Measurements from ENCODE around the gene EYS. TPM values are rescaled to one million over a fixed set of nuclear protein-coding genes. Genes with fewer than 3 reads are reported as not detected.

EYS gene
- total RNA-seq, 1 donor from 2014 or later, result not detected

DNA sequence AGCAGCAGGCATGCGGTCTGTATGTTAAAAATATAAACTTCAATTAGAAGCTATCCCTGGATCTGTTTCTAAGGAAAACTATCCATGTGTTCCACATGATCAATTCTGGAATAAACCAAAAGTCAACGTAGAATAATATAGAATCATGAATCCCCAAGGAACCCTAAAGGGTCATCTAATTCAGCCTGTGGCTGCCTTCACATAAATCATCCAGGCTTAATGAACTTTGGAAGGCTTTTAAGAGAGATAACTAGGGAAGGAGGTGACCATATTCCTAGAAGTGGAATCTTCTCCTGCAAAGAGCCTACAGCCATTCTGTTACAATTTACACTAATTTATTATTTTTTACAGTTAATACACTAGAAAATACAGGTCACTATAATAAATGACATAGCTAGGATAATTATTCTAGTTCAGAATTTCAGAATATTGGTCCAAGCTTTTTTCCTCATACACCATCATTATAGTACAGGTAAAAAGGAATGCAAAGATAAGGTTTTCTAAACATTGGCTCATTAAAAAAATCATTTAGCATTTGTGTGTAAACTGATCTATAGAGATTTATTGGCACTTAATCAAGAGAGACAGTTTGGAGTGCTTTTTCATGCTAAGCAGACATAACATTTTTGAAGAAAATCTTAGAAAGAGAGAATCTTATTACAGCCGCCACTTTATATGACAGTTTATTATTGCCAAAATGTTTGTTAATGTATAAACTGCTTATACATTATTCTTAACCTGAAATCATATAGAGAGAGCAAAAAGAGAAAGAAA is 1220.3 kb downstream of the EYS start:
- H3K4me3 Mint-ChIP-seq (ENCODE audit: unreplicated experiment), result no peak overlapping the region
- no peaks in the 10 kb centered on the region for H3K4me1 Mint-ChIP-seq (ENCODE audit: unreplicated experiment)
- H3K9me3 Mint-ChIP-seq (ENCODE audit: unreplicated experiment), result no peaks in the 10 kb centered on the region
- no peaks in the 10 kb centered on the region for H3K27me3 Mint-ChIP-seq (ENCODE audit: unreplicated experiment)
- no peaks in the 10 kb centered on the region for H3K36me3 Mint-ChIP-seq (ENCODE audit: low read depth, unreplicated experiment)
- no peak for DNase-seq (ENCODE audit: low spot score)
- TF ChIP-seq, protein P1, sequence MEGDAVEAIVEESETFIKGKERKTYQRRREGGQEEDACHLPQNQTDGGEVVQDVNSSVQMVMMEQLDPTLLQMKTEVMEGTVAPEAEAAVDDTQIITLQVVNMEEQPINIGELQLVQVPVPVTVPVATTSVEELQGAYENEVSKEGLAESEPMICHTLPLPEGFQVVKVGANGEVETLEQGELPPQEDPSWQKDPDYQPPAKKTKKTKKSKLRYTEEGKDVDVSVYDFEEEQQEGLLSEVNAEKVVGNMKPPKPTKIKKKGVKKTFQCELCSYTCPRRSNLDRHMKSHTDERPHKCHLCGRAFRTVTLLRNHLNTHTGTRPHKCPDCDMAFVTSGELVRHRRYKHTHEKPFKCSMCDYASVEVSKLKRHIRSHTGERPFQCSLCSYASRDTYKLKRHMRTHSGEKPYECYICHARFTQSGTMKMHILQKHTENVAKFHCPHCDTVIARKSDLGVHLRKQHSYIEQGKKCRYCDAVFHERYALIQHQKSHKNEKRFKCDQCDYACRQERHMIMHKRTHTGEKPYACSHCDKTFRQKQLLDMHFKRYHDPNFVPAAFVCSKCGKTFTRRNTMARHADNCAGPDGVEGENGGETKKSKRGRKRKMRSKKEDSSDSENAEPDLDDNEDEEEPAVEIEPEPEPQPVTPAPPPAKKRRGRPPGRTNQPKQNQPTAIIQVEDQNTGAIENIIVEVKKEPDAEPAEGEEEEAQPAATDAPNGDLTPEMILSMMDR (IDR thresholded peaks at IDR 0.05; ENCODE audit: unreplicated experiment), result no peak
- no peak overlapping the region for H3K27ac Mint-ChIP-seq (ENCODE audit: unreplicated experiment)

DNA sequence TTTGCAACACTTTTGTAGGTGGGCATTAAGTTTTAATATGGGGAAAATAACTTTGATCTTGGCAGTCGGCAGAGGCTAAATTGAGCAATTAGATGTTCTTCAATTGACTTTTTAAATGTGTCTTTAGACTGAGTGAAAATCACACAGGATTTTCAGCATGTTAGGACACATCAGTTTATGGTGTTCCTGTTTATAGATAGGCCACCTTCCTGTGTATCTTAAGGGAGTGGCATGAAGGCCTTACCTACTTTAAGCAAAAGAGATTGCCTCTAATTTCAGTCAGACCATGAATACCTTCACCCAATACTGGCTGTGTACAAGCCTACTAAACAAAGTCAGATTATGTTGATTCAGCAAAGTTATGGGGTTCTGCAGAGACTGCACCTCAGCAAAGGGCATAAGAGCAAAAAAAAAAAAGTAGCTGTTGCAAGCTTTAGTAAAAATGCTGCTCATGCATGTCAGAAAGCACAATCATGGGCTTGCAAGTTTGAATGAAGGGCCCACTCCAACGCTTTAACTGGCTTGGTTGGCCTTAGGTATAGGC is 1223.0 kb downstream of the EYS start:
- Mint-ChIP-seq H3K36me3 (ENCODE audit: low read depth, unreplicated experiment) (no peaks in the 10 kb centered on the region), H3K4me3 (ENCODE audit: unreplicated experiment) (no peak overlapping the region), H3K27ac (ENCODE audit: unreplicated experiment) (no peak overlapping the region), H3K9me3 (ENCODE audit: unreplicated experiment) (no peaks in the 10 kb centered on the region), H3K27me3 (ENCODE audit: unreplicated experiment) (no peaks in the 10 kb centered on the region), H3K4me1 (ENCODE audit: unreplicated experiment) (no peaks in the 10 kb centered on the region)
- TF ChIP-seq, protein P1 (IDR thresholded peaks at IDR 0.05; ENCODE audit: unreplicated experiment), result no peak
- no peak for DNase-seq (ENCODE audit: low spot score)

DNA sequence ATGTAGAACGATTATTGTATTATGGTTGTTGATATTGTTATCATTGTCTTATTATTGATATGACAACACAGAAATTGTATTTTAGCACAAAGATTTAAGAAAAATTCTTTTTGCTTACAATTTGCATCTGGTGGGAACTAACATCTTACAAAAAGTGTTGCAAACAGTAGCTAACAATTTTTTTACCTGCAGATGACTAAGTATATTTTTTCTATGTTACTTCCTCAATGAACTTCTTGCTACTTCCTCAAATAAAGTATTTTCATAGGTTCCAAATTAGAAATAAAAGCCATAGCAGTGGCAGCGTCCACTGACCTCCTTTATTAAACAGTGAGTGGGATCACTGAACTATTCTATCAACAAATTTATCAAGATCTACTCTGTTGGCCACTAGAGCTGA is 1224.4 kb downstream of the EYS start:
- Mint-ChIP-seq H3K27ac (ENCODE audit: unreplicated experiment) (no peak overlapping the region), H3K4me3 (ENCODE audit: unreplicated experiment) (no peak overlapping the region), H3K27me3 (ENCODE audit: unreplicated experiment) (no peaks in the 10 kb centered on the region), H3K9me3 (ENCODE audit: unreplicated experiment) (no peaks in the 10 kb centered on the region), H3K4me1 (ENCODE audit: unreplicated experiment) (no peaks in the 10 kb centered on the region), H3K36me3 (ENCODE audit: low read depth, unreplicated experiment) (no peaks in the 10 kb centered on the region)
- TF ChIP-seq, protein P1 (IDR thresholded peaks at IDR 0.05; ENCODE audit: unreplicated experiment), result no peak
- no peak for DNase-seq (ENCODE audit: low spot score)

DNA sequence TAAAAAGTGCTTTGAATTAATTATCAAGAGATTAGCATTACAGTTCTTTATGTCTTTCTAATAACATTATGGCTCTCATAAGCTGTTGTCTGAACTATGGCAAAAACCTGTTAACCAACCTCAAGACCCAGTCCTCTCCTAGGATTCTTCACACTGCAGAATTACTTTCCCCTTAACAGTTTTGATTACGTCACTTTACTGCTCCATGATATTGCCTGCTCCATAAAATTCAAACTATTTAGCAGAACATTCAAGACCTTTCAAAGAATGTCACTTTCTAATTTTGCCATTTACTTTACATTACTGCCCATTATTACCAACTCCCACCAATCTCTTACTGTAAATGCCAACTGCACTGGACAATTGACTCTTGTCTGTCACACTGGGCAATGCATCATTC is 1227.9 kb downstream of the EYS start:
- Mint-ChIP-seq H3K27me3 (ENCODE audit: unreplicated experiment) (no peaks in the 10 kb centered on the region), H3K4me3 (ENCODE audit: unreplicated experiment) (no peak overlapping the region), H3K27ac (ENCODE audit: unreplicated experiment) (no peak overlapping the region), H3K36me3 (ENCODE audit: low read depth, unreplicated experiment) (no peaks in the 10 kb centered on the region), H3K9me3 (ENCODE audit: unreplicated experiment) (no peaks in the 10 kb centered on the region), H3K4me1 (ENCODE audit: unreplicated experiment) (no peaks in the 10 kb centered on the region)
- TF ChIP-seq, protein P1 (IDR thresholded peaks at IDR 0.05; ENCODE audit: unreplicated experiment), result no peak
- no peak for DNase-seq (ENCODE audit: low spot score)

DNA sequence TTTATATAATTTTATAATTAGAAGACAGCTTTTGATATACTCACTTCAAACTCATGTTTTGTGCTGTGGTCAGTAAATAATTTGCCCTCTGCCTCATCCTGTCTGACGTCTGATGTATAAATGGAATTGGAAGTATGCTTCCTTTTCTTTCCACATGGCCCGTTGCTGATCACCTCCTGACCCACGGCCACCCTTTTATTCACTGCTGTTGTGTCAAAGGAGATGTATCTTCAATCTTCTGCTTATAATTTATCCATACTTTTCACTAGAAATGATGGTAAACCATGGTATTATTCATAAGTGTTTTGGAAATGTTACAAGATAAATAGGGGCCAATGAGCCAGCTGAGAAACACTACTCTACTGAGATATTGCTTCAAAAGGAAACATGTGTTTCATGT is 1229.6 kb downstream of the EYS start:
- TF ChIP-seq, protein P1 (IDR thresholded peaks at IDR 0.05; ENCODE audit: unreplicated experiment), result no peak
- Mint-ChIP-seq H3K9me3 (ENCODE audit: unreplicated experiment) (no peaks in the 10 kb centered on the region), H3K4me1 (ENCODE audit: unreplicated experiment) (no peaks in the 10 kb centered on the region), H3K27me3 (ENCODE audit: unreplicated experiment) (no peaks in the 10 kb centered on the region), H3K4me3 (ENCODE audit: unreplicated experiment) (no peak overlapping the region), H3K36me3 (ENCODE audit: low read depth, unreplicated experiment) (no peaks in the 10 kb centered on the region), H3K27ac (ENCODE audit: unreplicated experiment) (no peak overlapping the region)
- no peak for DNase-seq (ENCODE audit: low spot score)

Measured in endothelial cell (in vitro differentiated cells).